HG03064 (cell line): Measurements from ENCODE around the gene JARID2.

Experiments
- ATAC-seq: cut with Tn5 transposase; IDR thresholded peaks from one replicate; pipeline ENCODE4 v1.9.1; 2021; ENCODE audit warnings: low read depth; ENCODE audit not compliant: unreplicated experiment

JARID2 gene

DNA sequence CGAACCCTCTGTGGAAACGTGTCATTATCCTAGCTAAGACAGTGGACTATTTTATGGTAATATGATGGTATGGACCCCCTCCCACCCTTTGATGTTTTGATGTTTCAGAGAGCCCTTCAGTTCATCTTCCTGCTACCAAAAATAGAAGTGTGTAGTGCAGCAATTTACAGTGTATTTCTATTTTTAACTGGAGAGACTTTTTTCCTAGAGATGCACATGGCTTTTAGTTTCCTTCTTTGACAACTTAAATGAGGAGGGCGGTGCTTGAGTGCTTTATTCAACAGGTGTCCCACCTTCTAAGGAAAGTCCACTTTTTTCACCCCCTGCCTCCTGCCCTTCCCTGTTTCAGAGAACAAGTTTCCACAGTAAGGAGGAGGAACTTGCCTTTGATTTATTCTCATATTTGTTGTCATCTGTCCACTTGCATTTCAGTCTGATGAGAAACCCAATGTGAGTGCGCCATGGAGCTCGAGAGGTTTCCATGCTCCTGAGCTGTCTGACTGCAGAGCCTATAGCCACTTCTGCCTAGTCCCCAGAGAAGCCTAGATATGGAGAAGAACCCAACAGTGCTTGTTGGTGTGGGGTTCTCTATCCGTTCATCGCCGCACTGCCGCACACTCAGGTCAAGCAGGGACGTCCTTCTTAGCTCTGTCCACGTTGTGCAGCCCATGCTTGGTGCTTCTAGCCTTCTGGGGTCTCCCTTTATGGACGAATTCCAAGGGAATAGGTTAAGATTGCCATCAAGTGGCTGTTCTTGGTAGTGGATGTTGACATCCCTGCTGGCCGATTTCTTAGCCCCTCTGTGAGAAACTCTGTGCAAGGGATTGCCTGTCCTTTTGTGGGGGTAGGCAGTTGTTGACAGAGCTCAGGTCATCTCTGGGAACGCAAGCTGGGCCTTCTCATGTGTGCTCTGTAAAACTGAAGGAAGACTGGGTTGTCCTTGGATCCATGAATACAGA is 144.2 kb downstream of the JARID2 start:
- no peak for ATAC-seq

DNA sequence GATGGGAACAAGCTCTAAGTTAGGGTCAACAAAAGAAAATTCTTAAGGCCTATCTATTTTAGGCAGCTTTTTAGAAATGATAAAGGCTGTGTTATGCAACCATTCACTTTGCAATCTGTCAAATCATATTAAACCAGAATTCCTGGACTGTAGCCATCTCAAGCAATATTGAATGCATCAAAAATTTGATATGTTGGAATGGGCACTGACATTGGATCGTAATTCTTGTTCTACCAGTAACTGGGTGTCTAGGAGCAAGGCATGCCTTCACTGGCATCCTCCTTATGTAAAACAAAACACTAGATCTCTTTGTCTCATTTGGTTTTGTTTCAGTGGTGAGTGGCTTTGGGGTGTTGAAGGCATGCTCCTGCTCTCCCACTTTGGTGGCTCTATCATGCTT is 145.6 kb downstream of the JARID2 start:
- no peak for ATAC-seq

DNA sequence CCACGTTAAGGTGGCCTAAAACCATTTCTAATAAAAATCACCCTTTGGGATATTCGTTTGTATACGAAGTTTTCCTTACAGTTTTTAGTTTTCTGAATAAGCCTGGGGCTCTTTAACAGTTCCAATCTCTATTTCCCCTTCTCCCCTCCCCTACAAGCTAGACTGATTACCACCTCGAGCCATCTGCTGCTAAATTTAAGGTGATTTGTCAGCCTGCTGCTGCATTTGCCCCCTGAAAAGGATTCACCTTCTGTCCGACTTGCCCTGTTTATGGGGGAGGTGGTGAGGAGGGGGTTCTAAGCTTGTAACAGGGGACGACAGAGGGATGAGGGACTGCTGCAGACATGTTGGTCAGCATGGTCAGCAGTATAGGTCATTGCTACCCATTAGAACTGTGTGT is 146.3 kb downstream of the JARID2 start:
- no peak for ATAC-seq

DNA sequence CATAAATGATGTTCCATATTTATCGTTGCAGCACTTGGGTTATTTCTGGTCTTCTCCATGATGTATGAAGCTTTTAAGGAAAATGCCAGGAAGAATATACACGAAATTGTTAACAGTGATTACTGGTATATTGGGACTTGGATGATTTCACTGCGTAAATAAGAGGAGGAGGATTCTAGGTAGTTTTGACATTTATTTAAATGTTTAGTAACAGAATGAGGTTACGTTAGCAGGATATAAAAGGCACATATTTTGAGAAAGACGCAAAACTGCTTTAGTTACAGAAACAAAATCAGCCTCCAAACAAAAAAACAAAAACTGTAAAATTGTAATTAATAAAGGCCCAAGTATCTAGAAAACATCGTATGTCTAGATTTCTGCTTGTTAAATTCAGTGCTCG is 147.7 kb downstream of the JARID2 start:
- ATAC-seq, result no peak

DNA sequence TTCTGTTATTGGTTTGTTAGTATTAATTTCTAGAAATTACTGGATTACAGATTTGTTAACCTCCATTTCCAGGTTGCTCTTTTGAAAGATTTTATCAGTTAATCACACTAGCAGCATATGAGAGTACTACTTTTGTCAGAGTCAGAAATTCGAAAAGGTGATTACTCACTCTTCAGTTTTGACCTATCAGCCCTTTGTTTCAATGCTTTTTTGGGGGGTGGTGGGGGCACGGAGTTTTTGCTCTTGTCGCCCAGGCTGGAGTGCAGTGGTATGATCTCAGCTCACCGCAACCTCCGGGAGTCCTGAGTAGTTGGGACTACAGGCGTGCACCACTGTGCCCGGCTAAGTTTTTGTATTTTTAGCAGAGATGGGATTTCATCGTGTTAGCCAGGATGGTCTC is 149.2 kb downstream of the JARID2 start:
- ATAC-seq, result no peak

DNA sequence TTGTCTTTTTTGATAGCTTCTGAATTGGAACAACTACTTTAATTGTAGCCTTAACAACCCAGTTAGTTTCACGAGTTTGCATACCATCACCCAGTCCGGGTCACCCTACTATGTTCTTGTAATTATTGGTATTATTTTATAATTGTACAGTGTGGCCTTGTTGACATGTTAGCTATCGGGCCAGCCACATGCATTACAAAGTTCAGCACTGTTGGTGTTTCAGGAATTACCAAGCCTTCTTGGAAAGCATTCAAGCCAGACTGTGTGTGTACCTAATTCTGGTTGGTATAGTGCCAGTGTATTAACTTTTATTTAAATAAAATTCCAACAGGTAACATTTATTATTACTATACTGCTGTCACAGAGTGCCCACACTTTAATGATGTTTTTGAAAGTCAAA is 150.9 kb downstream of the JARID2 start:
- ATAC-seq, result no peak

DNA sequence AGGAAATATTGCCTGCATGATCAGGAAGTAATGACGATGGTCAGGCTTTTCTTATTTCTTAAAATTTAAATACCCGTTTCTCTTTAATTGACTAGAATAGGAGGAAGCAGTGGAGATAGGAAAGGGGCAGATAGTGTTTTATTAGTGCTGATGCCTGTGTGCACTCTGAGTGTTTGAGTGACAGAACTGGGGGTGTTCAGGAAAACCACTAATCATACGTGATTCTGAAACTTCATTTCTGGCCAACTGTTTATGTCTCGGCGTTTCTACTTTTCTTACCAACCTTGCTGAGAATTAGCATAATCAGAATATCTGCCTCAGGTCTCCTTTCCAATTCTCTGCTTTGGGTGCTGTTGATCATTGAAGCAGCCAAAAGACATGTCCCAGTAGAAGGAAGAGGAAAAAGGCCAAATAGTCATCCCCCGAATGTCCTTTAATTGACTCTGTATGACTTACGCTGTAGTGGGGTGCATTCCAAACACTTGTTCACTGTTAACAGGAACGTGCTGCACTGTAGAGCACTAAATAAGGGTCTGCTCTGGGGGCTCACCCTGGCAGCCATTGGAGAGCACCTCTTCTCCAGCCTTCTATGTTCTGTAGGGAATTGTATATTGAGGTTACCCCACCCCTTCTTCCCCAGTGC is 152.9 kb downstream of the JARID2 start:
- ATAC-seq, result no peak

DNA sequence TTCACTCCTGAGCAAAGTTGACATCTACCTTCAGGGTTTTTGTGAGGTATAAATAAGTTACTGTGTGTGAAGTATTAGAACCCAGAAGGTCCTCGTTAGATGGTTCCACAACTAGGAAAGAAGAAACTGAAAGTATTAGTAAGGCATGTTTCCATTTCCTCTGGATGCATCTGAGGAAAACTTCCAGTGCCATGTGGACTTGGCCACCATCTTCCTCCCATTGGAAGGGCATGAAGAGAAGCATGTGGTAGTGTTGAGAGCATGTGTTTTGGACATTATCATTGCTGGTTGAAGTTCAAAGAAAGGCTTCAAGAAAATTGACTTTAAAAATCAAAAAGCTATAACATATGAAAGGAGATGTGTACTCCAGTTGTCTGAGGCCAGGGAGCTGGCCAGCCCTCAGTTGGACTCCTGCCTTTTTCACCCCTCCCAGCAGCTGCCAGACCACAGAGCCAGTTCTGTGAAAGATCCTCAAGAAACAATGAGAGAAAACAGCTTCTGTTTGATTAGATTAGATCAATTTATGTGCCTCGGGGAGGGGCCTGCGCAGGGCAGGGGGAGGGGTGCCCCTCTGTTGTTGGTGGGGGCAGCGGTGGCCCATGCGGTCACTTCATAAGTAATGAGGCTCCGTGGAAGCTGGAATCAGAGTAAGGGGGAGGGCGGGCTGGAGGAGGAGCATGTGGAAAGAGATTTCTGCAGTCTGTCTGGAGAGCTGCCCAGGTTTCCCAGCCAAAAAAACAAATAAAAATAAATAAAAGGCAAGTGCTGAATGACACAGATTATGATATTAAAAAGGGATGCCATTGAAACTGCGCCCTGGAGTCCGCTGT is 154.0 kb downstream of the JARID2 start:
- ATAC-seq, result no peak

DNA sequence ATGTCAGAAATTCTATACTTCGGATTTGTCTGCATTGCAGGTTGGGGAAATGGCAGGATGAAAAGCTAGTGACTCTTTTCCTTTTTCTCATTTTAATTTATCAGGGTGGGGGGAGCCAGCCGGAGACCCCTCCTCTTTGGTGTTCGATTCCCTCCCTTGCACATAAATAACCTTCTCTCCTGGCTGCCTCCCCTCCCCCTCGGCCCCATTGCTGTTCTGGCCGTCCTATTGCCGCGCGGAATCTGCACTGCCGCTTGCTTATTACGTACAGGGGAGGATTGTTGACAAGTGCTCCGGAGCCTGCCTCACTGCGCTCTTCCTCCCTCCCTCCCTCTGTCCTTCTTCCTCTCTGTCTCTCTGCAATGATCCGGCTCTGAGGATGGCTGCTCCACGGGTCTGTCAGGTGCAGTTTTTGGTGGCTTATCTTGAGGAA is 154.7 kb downstream of the JARID2 start:
- ATAC-seq, result no peak

DNA sequence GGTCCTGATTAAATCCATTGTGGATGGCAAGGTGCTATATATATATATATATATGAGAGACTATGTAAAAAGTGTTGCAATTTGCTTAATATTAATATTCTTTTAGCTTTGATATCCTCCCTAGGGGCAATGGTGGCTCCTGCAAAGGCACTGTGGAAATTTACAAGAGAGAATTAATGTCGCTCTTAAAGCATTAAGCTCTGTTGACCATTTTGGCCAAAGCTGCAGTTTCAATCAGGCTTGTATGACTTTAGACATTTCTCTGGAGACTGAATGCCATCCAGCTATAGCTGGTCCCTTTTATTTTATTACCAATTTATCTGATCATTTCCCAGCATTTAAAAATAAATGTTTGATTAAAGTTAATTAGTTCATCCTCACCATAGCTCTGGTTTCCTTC is 155.3 kb downstream of the JARID2 start:
- ATAC-seq, result no peak

DNA sequence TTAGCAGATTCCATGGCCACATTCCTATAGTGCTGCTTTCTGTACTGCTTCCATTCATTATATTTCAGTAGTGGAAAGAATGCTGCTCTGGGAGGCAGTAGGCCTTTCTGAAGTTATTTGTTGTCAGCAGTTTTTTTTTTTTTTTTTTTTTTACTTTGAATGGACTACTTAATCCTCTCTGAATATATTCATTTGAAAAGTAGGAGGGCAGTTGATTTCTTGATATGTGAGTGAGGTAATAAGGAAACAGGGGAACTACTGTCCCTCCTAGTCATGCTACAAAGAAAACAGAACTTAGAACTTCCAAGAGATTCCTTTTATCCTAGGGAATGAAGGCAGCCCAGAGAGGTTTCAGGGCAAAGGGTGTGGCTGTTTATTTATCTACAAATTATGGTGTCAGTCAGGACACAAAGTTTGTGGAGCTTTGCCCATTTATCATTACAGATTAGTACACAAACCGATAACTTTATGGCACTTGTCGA is 155.9 kb downstream of the JARID2 start:
- no peak for ATAC-seq

DNA sequence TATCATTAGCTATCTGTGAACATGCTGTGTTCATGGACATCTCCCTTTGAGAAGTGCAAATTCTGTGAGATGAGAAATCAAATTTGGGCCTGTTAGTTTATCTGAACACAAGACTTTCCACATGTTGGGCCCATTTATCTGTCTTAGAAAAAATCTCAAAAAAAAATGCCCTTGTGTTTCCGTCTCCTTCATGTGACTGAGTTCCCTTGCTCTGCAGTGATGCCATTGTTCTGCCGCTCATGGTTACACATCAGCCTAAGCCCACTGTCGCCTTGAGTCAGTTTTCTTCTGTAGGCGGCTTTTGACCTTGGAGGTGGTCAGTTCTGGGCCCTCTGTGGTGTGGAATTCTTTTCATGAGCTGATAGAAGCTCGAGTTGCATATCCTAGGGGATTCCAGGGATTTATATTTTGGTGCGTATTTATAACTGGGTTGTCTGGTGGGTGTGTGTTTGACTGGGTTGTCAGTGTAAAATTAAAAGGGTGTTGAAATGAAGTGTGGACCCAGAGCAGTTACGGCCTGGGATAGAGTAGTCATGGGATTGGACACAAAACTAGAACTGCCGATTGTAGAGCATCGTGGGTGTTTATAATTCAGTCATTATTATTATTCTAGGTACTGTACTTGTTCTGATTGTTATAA is 156.7 kb downstream of the JARID2 start:
- ATAC-seq, result no peak

DNA sequence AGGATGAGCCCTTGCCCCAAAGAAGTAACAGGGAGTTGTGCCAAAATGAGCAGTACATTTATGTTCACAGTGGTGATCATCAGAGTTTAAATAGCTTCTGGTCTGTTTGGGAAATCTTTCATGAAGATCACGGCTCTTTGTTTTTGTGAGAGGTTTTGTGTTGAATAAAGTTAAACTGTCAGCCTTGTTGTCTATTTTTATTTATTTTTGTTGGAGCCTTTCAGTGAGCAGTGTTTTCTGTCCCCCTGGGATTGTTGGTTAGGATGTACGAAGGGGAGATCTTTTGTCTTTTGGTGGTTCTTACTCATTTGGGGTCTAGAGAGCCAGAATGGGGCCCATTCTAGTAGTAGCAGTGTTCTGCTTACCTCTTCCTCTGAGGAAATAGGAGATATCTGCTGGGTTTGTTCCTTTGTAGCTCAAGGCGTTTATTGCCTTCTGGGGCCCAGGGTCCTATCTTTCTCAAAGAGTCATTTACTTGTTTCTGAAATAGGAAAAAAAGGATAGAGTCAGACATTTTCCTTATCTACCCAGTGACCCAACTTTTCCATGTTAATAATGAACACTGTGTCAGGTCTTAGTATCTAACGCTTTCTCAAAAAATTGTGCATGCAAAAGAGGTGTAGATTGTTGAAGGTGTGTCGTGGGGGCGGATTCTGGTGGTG is 157.4 kb downstream of the JARID2 start:
- ATAC-seq, result no peak

DNA sequence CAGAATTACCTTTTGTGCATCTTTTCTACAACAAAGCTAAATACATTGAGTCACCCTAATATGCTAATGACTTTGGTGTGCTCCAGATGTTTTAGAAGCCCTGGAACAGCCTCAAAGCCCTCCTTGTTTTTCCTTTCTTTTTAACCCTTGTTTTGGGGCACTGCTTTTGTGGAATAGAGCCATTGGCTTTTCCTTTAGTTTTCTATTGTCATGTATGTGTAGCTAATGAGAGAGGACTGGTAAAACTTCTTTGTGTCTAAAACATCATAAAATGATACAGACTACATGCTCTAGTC is 158.8 kb downstream of the JARID2 start:
- ATAC-seq, result no peak

DNA sequence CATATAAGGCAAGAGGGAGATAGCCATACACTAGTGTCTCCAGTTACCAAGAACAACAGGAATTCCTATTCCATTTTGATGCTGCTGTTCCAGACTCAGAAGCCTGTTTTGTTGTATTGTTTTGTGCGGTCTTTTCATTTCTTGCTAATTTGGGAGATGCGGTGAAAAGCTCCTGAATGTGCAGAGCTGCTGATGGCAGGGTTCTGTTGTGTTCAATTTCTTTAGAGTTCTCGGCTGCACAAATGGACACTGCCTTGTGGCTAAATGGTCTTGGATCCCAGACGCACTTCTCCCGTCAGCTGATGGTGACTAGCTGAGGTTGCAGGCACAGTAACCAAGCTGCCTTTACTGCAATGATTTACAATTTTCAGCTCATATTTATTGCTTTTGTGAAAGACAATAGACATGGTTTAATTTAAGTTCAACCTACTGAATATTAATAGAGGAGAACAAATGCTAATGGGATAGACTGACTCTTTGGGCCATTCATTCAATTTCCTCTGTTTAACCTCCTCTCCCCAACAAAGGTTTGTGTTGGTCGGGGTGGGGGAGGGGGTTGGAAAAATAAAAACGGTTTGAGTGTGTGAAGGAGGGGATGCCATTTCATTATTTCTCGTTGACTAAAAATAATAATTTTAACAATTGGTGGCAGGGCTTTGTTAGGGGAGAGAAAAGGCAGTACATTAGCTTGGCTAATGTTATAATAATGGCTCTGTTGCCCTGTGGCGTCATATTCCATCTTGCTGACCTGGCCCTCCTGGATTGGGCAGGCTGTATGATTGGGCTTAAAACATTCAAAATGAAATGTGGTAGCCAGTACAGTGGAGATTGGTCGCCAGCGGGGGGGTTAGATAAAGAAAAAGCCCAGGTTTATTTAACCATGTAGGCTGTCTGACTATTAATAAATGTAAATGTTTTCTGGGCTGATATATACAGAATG is 159.5 kb downstream of the JARID2 start:
- no peak for ATAC-seq

DNA sequence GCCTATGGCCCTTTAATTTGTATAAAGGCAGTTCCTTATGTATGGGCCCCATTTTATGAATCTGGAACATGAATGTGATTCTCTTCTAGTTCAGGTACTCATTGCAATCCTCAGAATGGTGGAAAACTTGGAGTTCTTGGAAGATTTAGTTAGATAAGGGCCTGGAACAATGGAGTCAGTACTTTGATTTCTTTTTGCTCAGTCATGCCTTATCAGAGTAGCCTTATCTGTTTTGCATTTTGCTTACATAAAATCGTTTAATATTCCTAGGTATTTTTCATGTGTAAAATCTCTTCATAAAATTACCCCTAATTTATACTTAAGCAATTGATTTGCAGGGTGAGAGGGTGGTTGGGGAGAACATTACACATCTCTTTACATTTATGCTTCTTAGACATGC is 160.6 kb downstream of the JARID2 start:
- no peak for ATAC-seq

DNA sequence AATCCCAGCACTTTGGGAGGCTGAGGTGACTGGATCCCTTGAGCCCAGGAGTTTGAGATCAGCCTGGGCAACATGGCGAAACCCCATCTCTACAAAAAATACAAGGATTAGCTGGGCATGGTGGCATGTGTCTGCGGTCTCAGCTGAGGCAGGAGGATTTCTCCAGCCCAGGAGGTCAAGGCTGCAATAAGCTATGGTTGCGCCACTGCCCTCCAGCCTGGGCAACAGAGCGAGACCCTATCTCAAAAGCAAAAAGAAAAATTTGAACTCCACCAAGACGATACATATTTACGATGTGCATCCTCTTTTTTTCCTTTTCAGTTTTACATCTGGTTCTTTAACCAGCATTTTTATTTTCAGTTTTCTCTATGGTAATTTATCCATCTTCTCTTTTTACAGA is 162.1 kb downstream of the JARID2 start:
- no peak for ATAC-seq

DNA sequence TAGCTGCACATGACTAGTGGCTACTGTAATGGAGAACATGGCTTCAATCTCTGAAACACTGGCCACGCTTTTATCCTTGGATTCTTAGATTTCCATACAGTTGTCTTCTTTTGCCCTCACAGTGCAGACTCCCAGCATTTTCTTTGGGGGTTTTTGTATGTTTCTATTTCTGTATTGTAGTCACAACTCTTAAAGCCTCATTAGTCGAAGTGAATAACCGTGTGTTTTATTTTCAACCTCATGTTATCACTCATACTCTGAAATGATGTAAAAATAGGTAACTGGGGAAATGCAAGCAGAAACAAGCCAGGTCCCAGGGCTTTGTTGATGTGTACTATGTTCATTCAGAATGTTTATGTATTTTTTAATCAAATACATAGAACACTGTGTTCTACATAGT is 162.9 kb downstream of the JARID2 start:
- no peak for ATAC-seq
